ENCODE results near the gene DMD. TPM values are rescaled to one million over a fixed set of nuclear protein-coding genes. Genes with fewer than 3 reads are reported as not detected.

DMD gene
- total RNA-seq, 1 donor from 2014 or later, result 23.9 TPM

DNA sequence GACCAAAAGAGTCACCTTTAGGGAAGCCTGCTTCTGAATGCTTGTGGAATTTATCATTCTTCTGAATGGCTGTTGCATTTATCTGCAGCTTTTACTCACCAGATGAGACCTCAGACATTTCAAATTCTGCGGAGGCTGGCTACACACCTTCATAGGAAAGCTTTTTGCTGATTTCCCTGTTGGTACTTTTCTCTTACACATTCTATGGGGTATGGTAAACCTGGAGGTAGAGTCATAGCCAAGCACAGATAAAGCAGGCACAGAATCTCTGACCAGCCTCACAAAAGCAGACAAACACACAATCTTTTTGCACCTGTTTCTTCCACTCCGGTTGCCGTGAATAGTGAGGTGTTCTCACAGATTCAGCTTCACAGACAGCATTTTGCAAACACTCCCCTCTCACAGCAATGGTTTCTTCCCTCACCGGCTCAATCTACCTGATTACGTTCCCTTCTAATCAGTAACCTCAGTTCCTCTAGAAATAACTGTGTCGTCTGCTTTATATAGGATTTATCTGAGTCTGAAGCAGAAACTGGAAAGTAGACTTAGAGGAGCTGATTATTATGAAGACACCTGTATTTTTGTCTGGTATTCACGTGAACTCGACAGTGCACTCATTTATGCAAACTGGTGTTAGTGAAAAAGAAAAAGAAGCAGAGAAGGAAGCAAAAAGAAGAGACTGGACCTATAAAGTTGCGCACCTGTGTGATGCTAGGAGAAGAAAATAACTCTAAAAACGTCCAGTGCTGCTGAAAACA lies 83.1 kb downstream of the DMD start:
- Mint-ChIP-seq H3K4me3 (ENCODE audit: low read depth) (peak overlapping the region; percentile 67), H3K9me3 (ENCODE audit: low read depth) (no peaks in the 10 kb centered on the region), H3K27ac (peak overlapping the region; percentile 94), H3K27me3 (no peaks in the 10 kb centered on the region), H3K36me3 (ENCODE audit: insufficient read depth) (no peaks in the 10 kb centered on the region), H3K4me1 (ENCODE audit: low read depth) (peaks cover 13% of the 10 kb centered on the region)
- DNase-seq (ENCODE audit: low spot score, unreplicated experiment), result no peak
- TF ChIP-seq, protein P1, sequence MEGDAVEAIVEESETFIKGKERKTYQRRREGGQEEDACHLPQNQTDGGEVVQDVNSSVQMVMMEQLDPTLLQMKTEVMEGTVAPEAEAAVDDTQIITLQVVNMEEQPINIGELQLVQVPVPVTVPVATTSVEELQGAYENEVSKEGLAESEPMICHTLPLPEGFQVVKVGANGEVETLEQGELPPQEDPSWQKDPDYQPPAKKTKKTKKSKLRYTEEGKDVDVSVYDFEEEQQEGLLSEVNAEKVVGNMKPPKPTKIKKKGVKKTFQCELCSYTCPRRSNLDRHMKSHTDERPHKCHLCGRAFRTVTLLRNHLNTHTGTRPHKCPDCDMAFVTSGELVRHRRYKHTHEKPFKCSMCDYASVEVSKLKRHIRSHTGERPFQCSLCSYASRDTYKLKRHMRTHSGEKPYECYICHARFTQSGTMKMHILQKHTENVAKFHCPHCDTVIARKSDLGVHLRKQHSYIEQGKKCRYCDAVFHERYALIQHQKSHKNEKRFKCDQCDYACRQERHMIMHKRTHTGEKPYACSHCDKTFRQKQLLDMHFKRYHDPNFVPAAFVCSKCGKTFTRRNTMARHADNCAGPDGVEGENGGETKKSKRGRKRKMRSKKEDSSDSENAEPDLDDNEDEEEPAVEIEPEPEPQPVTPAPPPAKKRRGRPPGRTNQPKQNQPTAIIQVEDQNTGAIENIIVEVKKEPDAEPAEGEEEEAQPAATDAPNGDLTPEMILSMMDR (IDR thresholded peaks at IDR 0.05; ENCODE audit: unreplicated experiment), result no peak

DNA sequence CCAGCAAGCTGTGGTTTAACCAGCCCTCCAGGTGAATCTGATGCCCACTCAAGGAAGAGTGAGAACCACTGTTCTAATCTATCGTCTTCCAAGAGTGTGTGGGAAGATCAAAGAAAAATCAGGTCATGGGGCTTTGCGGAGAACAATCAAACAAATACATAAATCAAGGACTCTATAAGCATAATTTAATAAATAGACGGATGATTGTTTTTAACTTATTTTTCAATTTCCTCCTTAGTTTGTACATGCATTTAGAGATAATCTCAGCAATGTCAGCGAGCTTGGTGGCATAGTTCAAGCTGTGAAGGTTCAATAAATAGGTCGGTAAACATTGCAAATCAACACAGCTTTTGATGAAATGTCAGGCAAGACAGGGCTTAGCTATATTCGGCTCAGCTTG lies 84.9 kb downstream of the DMD start:
- Mint-ChIP-seq H3K4me1 (ENCODE audit: low read depth) (peaks cover 13% of the 10 kb centered on the region), H3K27ac (peak overlapping the region; percentile 64), H3K4me3 (ENCODE audit: low read depth) (no peak overlapping the region), H3K9me3 (ENCODE audit: low read depth) (no peaks in the 10 kb centered on the region), H3K36me3 (ENCODE audit: insufficient read depth) (no peaks in the 10 kb centered on the region), H3K27me3 (no peaks in the 10 kb centered on the region)
- DNase-seq (ENCODE audit: low spot score, unreplicated experiment), result no peak
- TF ChIP-seq, protein P1 (IDR thresholded peaks at IDR 0.05; ENCODE audit: unreplicated experiment), result no peak

DNA sequence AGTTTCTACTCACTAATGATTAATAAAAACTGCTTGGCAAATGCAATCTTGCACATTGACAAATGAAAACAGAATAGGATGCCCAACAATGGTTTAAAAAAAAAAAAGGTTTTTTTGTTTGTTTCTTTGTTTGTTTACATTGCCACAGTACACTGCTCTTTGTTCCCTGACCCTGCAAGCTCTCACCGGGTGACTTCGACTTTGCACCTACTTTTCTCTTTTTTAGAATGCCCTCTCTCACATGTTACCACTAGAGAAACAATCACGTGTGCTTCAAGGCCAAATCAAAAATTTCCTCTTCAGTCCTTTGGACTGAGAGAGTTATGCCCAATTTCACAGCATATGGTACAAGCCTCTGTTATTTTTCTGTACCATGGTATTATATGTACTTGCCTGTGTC lies 101.5 kb downstream of the DMD start:
- Mint-ChIP-seq H3K36me3 (ENCODE audit: insufficient read depth) (no peaks in the 10 kb centered on the region), H3K9me3 (ENCODE audit: low read depth) (no peaks in the 10 kb centered on the region), H3K27ac (no peak overlapping the region), H3K4me1 (ENCODE audit: low read depth) (peaks cover 3% of the 10 kb centered on the region), H3K27me3 (no peaks in the 10 kb centered on the region), H3K4me3 (ENCODE audit: low read depth) (no peak overlapping the region)
- no peak for DNase-seq (ENCODE audit: low spot score, unreplicated experiment)
- TF ChIP-seq, protein P1 (IDR thresholded peaks at IDR 0.05; ENCODE audit: unreplicated experiment), result no peak

DNA sequence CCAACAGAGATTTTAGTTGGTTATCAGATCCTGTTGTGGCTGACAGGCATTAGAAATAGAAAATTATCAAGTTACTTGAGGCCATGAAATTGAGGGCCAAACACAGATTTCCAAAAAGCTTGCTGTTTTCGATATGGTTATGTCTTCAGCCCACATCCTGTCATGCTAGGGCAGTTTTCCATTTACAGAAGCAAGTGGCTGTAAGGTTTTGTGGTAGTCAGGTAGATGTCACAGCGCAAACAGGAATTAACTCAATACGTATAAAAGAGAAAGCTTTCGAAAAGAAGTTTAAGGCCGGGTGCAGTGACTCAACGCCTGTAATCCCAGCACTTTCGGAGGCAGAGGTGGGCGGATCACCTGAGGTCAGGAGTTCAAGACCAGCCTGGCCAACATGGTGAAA lies 104.6 kb downstream of the DMD start:
- no peak for DNase-seq (ENCODE audit: low spot score, unreplicated experiment)
- peaks cover 3% of the 10 kb centered on the region for H3K4me1 Mint-ChIP-seq (ENCODE audit: low read depth)
- no peaks in the 10 kb centered on the region for H3K36me3 Mint-ChIP-seq (ENCODE audit: insufficient read depth)
- no peaks in the 10 kb centered on the region for H3K9me3 Mint-ChIP-seq (ENCODE audit: low read depth)
- H3K27ac Mint-ChIP-seq, result no peak overlapping the region
- no peak overlapping the region for H3K4me3 Mint-ChIP-seq (ENCODE audit: low read depth)
- no peaks in the 10 kb centered on the region for H3K27me3 Mint-ChIP-seq
- TF ChIP-seq, protein P1 (IDR thresholded peaks at IDR 0.05; ENCODE audit: unreplicated experiment), result no peak

DNA sequence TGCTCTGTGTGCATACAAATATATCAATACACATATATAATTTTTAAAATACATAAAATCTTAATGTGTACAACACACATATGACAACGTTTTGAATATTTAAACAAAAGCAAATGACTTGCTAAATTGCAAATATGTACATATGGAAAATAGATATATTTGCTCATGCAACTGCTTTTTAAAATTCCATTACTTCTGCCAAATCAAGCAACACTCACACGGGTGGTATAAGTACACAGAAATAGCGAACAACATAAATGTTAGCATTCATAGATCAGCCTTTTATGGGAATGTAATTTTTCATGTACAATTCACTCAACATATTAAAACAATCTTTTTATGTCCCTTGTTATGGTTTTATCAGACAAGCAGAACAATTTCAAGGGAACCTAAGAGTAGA lies 116.3 kb downstream of the DMD start:
- no peak for DNase-seq (ENCODE audit: low spot score, unreplicated experiment)
- H3K4me3 Mint-ChIP-seq (ENCODE audit: low read depth), result no peak overlapping the region
- H3K27me3 Mint-ChIP-seq, result no peaks in the 10 kb centered on the region
- H3K9me3 Mint-ChIP-seq (ENCODE audit: low read depth), result no peaks in the 10 kb centered on the region
- TF ChIP-seq, protein P1 (IDR thresholded peaks at IDR 0.05; ENCODE audit: unreplicated experiment), result no peak
- no peaks in the 10 kb centered on the region for H3K4me1 Mint-ChIP-seq (ENCODE audit: low read depth)
- H3K36me3 Mint-ChIP-seq (ENCODE audit: insufficient read depth), result no peaks in the 10 kb centered on the region
- H3K27ac Mint-ChIP-seq, result no peak overlapping the region
